NCI-H524 treated with DMSO at 0.1 percent for 48 hours (cell line): Measurements from ENCODE around the gene TPGS2.
"Not testable (repeated sequence)": the region's sequence is repeated elsewhere in the genome, so short reads cannot be mapped to it uniquely, and the experiment has no call there.

Experiments
- DNase-seq: peaks from one replicate; lab custom pipeline; 2025; lab: John Stamatoyannopoulos, UW

Gene TPGS2

GRCh38 chr18:36821681-36822080, 7.1 kb downstream of the TPGS2 start:
- no peak for DNase-seq

GRCh38 chr18:36819621-36820020, 9.2 kb downstream of the TPGS2 start:
- no peak for DNase-seq

- DNase-seq = no peak
Measured at GRCh38 chr18:36818652-36819051, 10.2 kb downstream of the TPGS2 start.

- no peak for DNase-seq
Measured at GRCh38 chr18:36817039-36817438, 11.8 kb downstream of the TPGS2 start.

- not testable (repeated sequence) for DNase-seq
Measured at GRCh38 chr18:36816096-36816495, 12.7 kb downstream of the TPGS2 start.

GRCh38 chr18:36814994-36815393, 13.8 kb downstream of the TPGS2 start:
- peak; percentile 65 for DNase-seq

- no peak for DNase-seq
Measured at GRCh38 chr18:36813824-36814223, 15.0 kb downstream of the TPGS2 start.

- DNase-seq = no peak
Measured at GRCh38 chr18:36813101-36813775, 15.6 kb downstream of the TPGS2 start.

- no peak for DNase-seq
Measured at GRCh38 chr18:36812678-36813077, 16.1 kb downstream of the TPGS2 start.

GRCh38 chr18:36811955-36812354, 16.8 kb downstream of the TPGS2 start:
- DNase-seq = no peak

- no peak for DNase-seq
Measured at GRCh38 chr18:36811430-36811829, 17.4 kb downstream of the TPGS2 start.

GRCh38 chr18:36809590-36810381, 19.0 kb downstream of the TPGS2 start:
- DNase-seq = peak; percentile 39

- no peak for DNase-seq
Measured at GRCh38 chr18:36808681-36809080, 20.1 kb downstream of the TPGS2 start.

GRCh38 chr18:36805105-36805504, 23.7 kb downstream of the TPGS2 start:
- no peak for DNase-seq

GRCh38 chr18:36798738-36799473, 29.9 kb downstream of the TPGS2 start:
- DNase-seq = no peak

- no peak for DNase-seq
Measured at GRCh38 chr18:36792634-36793283, 36.0 kb downstream of the TPGS2 start.

- no peak for DNase-seq
Measured at GRCh38 chr18:36786686-36787085, 42.1 kb downstream of the TPGS2 start.

- no peak for DNase-seq
Measured at GRCh38 chr18:36783792-36784191, 45.0 kb downstream of the TPGS2 start.

GRCh38 chr18:36782710-36783109, 46.1 kb downstream of the TPGS2 start:
- DNase-seq = no peak

GRCh38 chr18:36780748-36781147, 48.1 kb downstream of the TPGS2 start:
- no peak for DNase-seq

GRCh38 chr18:36777566-36777965, 51.2 kb downstream of the TPGS2 start:
- no peak for DNase-seq

- DNase-seq = no peak
Measured at GRCh38 chr18:36776650-36777049, 52.2 kb downstream of the TPGS2 start.
